Tibial nerve (tissue), 3 donors: ENCODE data around the gene CLIP1.

ENCODE experiments used
- POLR2A ChIP-seq, 2 donors: fragments of 450-650 bp; IDR thresholded peaks; one replicate each; pipeline ENCODE4 v1.6.1; 2017; ENCODE audit warnings: antibody characterized with exemption in 2 of 2, mild to moderate bottlenecking in 2 of 2, moderate library complexity in 2 of 2
- TF ChIP-seq, protein P1 (sequence below), 5 experiments: fragments of 200-600 bp in 3 of 5; fragments of 450-650 bp in 2 of 5; sonication (generic) in 3 of 5; IDR thresholded peaks; one replicate each; pipeline ENCODE4 v1.5.1; 2016 to 2019; ENCODE audit warnings: antibody characterized with exemption in 5 of 5, mild to moderate bottlenecking in 3 of 5, moderate library complexity in 2 of 5

DNA sequence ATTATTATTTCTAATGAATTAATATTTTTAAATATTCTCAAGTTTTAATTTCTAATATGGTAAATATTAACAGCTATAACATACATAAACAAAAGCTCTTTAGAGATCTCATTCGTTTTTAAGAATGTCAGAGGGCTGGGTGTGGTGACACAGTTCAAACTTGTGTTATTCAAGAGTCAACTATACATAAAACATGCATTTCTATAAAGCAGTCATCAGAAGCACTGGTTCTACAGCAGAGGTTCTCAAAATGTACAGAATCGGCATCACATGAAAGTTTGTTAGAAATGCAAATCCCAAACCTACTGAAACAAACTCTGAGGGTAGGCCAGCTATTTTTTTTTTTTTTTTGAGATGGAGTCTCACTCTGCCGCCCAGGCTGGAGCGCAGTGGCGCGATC, 34.6 kb downstream of the CLIP1 start:
- no peak for TF ChIP-seq POLR2A (IDR thresholded peaks at IDR 0.05)
- TF ChIP-seq, protein P1, sequence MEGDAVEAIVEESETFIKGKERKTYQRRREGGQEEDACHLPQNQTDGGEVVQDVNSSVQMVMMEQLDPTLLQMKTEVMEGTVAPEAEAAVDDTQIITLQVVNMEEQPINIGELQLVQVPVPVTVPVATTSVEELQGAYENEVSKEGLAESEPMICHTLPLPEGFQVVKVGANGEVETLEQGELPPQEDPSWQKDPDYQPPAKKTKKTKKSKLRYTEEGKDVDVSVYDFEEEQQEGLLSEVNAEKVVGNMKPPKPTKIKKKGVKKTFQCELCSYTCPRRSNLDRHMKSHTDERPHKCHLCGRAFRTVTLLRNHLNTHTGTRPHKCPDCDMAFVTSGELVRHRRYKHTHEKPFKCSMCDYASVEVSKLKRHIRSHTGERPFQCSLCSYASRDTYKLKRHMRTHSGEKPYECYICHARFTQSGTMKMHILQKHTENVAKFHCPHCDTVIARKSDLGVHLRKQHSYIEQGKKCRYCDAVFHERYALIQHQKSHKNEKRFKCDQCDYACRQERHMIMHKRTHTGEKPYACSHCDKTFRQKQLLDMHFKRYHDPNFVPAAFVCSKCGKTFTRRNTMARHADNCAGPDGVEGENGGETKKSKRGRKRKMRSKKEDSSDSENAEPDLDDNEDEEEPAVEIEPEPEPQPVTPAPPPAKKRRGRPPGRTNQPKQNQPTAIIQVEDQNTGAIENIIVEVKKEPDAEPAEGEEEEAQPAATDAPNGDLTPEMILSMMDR (IDR thresholded peaks at IDR 0.05), result no peak
